ENCODE measurements around the gene CACNA1D.

The CACNA1D gene

DNA sequence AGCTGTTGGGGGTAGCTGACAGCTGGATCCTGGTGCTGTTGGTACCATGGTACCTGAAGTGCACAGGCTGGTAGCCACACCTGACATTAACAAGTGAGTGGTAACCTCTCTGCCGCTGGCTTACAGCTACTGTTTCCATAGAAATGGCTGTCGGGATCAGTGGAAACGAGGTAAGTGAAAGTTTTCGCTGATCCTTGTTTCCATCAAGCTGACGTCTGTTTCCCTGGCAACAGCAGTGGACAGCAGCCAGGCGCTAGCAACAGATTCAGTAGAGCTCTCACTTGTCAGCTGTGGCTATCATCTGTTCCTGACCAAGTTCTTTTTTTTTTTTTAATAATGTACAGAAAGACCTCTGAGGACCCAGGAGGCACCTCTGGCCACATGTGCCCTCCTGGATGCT lies 185.6 kb downstream of the CACNA1D start:
- in situ Hi-C loops (cut with MboI; ENCODE audit: low sequenced_read_pairs): no loop called here

DNA sequence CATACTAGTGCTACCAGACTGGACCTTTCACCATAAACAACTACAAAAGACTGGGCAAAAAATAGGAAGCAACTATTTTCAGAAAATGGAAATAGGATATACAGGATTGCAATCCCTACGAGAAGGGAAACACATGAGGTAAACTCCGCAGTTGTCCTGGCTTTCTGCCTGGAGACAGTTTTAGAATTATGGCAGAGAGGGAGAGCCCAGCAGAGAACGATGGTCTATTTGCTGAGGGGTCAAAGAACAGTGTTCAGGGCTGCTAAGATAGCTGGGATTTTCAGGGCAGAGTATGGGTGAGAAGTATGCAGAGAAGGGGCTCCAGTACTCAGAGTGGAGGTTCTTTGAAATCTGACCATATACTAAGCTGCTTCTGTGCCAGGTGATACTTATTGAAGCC lies 188.4 kb downstream of the CACNA1D start:
- in situ Hi-C loops (cut with MboI; ENCODE audit: low sequenced_read_pairs): no loop called here

DNA sequence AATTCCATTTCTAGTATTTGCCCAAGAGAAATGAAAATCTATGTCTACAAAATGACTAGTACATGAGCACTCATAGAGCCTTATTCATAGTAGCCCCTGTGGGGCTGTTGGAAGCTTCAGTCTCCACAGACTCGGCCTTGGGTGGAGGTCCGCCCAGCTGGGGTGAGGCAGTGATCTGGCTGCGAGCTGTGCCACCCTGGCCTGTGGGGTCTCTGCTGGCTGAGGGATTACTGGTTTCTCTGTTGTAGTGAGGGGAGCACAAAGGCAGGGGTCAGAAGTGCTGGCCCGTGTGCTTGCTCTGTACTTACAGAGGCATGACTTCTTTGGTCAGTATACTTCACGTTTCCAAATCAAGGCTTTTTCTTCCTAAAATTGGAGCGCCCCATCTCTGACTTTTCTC lies 193.7 kb downstream of the CACNA1D start:
- in situ Hi-C loops (cut with MboI; ENCODE audit: low sequenced_read_pairs): no loop called here

DNA sequence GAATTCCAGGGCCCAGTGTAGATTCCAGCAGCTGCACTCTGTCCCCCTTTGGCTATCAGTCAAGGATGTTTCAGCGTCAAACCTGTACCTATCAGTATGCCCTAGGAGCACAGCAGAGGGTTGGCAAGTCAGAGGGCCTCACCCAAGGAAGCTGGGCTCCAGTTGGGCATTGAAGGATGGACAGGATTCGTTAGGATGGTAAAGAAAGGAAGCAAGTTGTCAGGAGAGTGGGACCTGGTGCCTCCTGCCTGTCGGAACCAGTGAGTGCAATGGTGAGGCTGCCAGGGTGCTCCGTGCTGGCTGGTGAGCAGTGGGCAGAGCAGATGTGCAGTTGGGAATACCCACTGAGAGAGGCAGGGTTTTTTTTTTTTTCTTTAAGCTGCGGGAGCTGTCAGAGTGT lies 194.6 kb downstream of the CACNA1D start:
- in situ Hi-C loops (cut with MboI; ENCODE audit: low sequenced_read_pairs): no loop called here

DNA sequence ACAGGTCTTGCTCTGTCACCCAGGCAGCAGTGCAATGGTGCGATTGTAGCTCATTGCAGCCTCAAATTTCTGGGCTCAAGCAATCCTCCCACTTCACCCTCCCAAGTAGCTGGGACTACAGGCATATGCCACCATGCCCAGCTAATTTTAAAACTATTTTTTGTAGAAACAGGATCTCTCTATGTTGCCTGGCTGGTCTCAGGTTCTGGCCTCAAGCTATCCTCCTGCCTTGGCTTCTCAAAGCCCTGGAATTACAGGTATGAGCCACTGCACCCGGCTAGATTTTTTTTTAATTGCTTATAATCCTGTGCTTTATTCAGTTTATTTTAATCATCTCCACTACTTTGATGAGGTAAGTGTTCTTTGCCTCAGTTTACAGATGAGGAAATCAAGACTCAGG lies 195.3 kb downstream of the CACNA1D start:
- in situ Hi-C loops (cut with MboI; ENCODE audit: low sequenced_read_pairs): no loop called here

DNA sequence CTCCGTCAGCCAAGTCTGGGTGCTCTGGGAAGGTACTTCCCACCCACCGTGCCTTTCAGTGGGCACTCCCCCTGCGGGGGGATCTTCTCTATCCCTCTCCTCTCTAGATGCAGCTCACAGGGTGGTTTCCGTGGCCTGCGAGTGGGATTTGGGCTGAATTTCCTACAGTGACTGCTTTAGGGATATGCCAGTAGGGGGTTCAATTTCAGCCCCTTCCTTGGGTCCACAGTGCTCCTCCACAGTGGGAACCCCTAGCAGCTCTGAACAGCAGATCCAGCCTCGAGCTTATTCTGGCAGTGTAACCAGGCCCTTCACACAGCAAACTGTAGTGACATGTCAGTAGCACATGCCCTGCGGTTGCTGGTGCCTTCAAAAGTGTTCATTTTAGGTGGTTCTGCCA lies 196.1 kb downstream of the CACNA1D start:
- in situ Hi-C loops (cut with MboI; ENCODE audit: low sequenced_read_pairs): no loop called here

DNA sequence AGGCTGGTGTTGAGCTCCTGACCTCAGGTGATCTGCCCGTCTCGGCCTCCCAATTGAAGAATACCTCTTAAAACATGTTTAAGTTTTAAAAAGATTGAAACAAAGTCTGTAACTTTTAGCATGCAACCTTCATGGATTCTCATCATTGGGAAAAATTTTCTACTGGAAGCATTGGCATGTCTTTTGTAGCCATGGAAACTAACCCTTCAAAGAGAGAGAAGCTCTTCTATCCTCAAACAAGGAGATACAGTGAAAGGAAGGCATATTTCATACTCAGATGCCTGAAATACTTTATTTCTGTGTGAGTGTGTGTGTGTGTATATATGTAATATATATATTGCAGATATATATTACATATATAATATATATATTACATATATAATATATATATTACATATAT lies 196.9 kb downstream of the CACNA1D start:
- in situ Hi-C loops (cut with MboI; ENCODE audit: low sequenced_read_pairs): no loop called here

DNA sequence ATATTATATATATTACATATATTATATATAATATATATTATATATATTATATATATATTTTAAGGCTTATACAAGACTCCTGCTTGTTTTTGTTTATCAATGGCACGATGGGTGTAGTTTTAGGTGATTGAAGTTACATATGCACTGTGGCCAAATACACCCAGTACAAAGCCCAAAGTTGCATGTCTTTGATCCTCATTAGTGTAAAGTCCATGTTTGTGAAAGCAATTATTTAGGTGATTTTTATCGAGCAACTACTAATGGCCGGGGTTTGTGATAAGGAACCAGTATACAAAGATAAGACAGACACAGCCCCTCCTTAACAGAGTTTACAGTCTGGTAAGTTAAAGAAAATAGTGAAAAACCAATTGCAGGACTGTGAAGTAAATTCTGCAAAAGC lies 197.5 kb downstream of the CACNA1D start:
- in situ Hi-C loops (cut with MboI; ENCODE audit: low sequenced_read_pairs): no loop called here

DNA sequence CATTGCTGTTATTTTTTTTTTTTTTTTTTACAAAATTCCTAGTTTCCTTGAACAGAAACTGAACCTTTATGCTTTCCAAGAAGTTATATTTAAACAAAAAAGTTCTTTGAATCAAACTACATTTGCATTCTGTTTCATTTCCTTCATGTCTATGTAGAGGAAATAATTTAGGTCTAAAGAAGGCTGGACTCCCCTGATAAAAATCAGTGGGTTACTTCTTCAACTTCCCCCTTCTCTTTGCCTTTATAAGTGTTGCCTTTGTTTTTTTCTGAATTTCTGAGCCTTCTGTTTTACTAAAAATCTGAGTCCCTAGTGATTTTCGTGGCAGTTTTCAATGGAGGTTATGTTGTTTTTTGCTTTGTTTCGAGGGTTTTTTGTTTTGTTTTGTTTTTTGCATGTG lies 199.0 kb downstream of the CACNA1D start:
- in situ Hi-C loops (cut with MboI; ENCODE audit: low sequenced_read_pairs): no loop called here

DNA sequence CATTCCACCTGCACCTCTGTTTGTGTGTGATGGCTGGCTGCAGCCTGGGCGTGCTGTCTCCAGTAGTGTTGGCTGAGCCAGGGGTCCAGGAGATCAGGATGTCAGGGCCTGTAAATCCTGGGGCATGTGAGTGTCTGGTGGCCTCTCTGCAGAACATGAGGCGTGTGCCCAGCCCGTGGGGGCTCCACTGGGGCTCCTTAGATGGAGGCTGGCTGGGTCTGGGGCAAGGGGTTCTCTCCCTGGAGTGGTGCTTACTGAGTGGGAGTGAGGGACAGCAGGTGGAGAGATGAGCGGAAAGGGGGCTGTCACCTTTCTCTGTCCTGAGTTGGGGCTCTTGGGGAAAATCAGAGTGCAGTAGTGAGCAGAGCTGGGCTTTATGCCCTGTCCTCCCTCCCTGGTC lies 199.6 kb downstream of the CACNA1D start:
- in situ Hi-C loops (cut with MboI; ENCODE audit: low sequenced_read_pairs): no loop called here

DNA sequence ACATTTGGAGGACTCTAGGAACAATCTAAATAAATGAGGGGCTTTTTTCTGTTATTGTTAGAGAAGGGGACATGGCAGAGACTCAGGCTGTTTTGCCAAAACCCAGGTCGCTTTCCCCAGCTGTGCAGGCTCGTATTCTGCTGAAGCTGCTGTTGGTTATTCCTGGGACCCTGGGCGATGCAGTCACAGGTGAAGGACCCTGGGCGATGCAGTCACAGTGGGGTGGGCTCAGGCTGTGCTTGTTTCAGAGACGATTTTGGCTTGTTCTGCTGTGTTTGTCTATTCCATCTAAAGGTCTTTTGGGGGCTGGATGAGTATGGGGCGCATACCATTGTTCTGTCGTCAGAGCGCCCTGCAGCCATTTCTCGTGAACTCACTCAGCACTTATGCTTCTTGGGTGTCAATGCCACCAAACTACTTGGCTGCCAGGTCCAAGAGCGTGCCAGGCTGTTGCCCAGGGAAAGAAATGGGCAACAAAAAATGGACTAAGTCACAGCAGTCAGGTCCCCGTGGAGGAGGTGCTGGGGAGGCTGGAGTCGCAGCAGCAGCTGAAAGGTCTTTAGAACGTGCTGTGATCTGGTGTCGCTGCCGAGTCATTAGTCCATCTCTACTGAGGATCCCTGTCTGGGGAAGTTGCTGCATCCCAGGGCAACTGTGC lies 200.4 kb downstream of the CACNA1D start:
- in situ Hi-C loops (cut with MboI; ENCODE audit: low sequenced_read_pairs): no loop called here

DNA sequence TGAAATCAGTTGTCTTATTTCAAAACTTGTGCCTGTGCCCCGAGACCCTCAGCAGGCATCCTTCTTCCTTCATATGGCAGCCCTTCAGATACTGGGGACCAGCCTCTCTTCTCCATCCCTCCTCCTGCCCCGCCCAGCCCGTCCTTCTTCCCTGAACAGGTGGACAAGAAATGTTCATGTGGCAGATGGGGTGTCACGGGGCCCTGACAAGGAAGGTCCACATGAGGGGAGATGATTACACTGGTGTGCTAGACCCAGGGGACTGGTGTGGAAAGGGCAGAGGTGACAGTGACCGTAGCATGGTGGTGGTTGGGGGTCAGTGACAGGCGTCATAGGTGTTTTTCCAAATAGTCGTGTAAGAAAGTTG lies 200.9 kb downstream of the CACNA1D start:
- in situ Hi-C loops (cut with MboI; ENCODE audit: low sequenced_read_pairs): no loop called here

DNA sequence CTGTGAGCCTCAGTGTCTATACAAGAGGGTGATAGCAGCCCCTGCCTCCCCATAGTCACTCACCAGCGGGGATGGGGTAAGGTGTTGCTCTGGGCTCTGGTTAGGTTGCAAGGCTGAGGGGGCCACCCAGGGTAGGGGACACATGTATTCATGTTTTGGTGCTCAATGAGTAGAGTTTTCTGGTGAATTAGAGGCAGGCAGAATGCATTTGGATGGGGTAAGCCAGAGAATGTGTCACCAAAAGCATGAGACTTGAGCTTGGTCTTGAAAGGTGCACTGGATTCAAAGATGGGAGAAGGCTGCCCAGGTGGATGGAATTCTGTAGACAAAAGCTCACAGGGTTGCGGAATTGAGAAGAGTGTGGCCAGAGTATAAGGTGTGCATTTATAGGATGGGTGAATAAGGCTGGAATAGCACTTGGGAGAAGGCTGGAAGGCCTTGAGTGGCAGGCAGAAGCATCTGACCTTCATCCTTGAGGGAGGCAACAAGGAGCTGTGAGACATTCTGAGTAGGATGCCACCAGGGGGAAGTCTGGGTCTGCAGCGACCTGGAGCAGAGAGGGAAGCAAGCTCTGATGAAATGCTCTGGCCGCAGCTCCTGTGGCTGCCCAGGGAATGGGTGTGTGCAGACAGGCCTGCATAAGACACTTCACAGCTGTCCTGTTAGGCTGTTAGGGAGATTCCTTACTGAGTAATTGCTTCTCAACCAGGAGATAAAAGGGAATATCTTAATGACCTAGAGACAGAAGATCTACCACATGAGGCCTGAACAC lies 202.2 kb downstream of the CACNA1D start:
- in situ Hi-C loops (cut with MboI; ENCODE audit: low sequenced_read_pairs): no loop called here

DNA sequence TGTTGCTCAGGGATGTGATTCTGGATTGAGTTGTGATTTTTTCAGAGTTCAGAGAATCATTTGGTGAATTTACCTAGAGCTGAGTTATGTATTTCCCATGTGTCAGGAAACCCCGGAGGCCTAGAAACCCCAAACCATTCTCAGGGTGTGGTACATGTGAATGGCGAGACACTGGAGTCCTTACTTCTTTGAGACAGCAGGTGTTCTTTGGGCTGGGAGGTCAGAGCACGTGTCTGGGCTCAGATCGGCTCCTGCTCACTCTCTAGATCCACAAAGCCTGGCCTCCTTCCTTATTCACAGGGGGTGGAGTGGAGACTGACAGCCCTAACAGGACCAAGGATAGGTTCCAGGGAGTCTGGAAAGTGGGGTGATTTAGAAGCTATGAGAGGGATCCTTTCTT lies 206.0 kb downstream of the CACNA1D start:
- in situ Hi-C loops (cut with MboI; ENCODE audit: low sequenced_read_pairs): no loop called here

DNA sequence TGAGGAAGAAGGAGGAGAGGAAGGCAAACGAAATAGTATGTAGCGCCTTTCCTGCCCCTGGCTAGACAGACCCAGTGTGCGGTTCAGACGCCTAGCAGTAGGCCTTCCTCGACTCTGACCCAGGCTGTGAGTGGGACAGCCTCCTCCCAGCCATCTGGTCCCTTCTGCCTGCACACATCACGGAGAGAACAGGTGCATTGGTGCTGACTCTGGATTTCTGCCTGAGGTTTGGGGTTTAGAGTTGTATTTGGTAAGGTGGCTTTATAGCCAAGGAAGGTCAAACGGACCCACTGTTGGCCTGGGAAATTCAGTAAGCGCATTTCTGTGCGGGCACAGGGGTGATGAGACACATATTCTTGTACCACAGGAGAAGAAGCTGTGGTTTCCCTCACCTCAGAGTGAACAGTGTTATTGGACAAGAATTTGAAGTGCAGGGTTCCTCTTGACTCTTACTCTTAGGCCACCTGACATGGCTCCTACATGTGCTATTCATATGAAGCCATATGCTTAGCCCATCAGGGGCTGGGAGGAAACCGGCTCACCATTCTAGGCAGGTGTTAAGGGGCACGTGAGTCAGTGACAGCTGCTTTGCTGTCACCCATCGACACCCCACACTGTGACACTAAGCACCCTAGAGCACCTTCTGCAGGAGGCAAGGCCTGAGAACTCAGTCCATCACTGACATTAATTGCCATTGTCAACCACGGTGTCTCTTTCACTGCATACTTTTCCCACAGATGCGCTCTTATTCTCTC lies 208.5 kb downstream of the CACNA1D start:
- in situ Hi-C loops (cut with MboI; ENCODE audit: low sequenced_read_pairs): no loop called here

DNA sequence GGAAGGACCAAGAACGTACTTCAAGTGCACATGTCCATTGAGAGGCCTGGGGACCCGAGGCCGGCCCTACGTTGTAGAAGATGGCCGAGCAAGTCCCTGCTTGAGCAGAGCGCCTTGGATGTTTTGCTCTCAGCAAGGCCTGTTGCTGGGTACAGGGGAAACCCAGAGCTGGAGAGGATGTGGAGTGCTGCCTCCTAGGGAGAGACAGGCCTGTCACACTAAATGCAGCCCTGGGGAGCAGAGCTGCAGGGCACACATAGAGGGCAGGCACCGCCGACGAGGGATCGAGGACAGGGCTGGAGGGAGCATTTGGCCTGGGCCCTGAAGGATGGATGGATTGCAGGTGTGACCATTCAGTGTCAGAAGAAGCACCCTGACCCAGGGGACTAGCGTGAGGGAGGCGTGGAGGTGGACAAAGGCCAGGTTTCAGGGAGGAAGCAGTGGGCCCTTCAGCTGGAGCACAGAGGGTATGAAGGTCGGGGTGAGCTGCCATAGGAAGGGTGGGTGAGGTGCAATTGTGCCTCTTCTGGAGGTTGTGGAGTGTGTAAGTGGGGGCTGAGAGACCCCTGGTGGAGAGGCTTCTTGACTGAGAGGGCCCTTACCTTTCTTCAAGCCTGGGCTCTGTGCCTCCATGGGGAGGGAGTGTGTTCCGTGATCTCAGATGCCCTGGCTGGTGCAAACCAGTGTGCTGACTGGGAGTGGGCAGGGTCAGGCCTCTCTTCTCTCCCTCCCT lies 209.4 kb downstream of the CACNA1D start:
- in situ Hi-C loops (cut with MboI; ENCODE audit: low sequenced_read_pairs): no loop called here

DNA sequence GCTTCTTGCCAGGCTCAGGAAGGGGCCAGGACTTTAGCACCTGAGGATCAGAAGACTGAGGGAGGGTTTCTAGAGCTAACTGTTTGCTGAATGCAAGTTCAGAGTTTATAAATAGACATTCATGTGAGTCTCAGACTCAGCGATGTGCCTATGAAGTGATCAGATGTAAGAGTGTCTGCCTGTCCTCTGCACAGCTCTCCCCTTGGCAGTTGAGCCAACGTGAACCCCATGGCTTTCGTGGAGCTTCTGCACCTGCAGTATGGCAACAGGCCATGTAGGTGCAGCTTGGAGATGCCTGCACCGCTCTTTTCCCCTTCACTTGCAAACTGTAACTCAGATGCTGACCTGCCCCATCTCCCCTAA lies 209.9 kb downstream of the CACNA1D start:
- in situ Hi-C loops (cut with MboI; ENCODE audit: low sequenced_read_pairs): no loop called here

DNA sequence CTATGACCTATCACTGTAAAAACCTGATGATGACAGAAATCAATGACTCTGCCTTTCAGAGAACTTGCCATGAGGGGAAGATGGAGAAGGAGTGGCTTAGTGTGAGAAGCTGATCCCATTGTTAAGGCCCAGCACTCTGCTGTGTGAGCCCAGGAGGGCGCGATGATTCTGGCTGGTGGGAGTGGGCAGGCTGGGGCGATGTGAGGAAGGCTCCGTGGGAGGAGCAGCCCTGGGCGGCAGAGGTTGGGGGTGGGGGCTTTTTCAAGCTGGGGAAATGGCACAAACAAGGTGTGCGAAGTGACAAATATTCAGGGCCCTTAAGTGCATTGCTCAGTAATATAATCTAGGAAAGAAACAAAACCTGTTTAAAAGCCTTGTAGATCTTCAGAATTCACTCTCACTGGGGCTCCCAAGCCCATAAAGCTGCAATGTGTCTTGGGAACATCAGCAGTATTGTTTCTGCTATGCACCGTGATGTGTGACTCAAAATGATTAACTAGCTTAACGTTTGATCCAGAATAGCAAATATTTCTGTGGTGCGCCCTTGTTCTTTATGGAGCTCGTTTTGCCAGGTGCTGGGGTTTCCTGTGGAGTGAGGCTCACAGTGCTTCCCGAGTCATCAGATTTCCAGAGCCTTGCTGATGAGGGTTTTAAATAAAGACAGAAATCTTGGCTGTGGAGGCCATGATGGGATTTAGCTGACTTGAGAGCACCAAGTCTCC lies 210.8 kb downstream of the CACNA1D start:
- in situ Hi-C loops (cut with MboI; ENCODE audit: low sequenced_read_pairs): no loop called here

DNA sequence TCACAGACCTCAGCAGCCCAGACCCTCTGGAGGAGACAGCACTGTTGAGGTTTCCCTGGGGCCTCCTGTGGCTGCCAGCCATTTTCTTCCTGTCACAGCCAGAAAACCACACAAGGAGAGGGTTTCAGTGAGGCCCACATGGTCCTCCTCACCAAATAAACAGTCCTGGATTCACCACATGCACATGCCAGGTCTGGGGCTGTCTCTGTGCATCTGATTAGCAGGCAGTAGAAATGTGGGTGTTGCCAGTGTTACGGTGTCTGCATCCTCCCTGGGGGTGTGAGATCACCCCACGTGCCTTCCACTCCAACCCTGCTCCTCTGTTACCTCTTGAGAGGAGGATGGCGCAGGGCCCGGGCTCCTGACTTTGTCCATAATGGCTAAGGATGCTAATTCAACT lies 211.4 kb downstream of the CACNA1D start:
- in situ Hi-C loops (cut with MboI; ENCODE audit: low sequenced_read_pairs): no loop called here

DNA sequence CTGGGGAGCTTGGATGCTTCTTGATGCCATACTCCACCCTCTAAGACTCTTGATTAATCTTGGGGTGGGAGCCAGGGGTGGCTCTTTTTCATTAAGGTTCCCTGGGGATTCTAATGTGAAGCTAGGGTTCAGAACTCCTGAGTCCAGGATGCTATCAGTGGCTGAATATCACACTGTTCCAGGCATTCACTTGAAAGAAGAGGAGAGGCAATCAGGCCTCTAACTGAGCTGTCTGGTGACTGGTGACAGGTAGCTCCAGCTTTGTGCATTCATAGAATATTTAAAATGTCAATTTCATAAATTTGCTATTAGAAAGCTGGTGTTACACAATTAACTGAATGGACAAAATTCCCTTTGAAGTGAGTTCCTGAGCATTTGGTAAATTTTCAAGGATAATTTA lies 212.8 kb downstream of the CACNA1D start:
- in situ Hi-C loops (cut with MboI; ENCODE audit: low sequenced_read_pairs): no loop called here

Measured in HL-60/S4 treated with retinoic acid at 250 ng/mL for 4 days and 3 days (cell line).